Thyroid gland (tissue), 4 donors: ENCODE data around the gene CFAP97D1. TPM values are rescaled to one million over a fixed set of nuclear protein-coding genes. Genes with fewer than 3 reads are reported as not detected.

Experiments used
- DNase-seq, 2 donors: peaks; one replicate each; pipeline ENCODE4 v3.0.0-alpha.2; 2019
- H3K27ac ChIP-seq, 3 donors: fragments of 200-600 bp; sonication (generic); 1 replicate in 2 of 3; 2 replicates in 1 of 3; pipeline ENCODE4 v1.5.1; 2016 to 2019; ENCODE audit warnings: mild to moderate bottlenecking in 1 of 3, moderate library complexity in 1 of 3
- H3K27me3 ChIP-seq: fragments of 200-600 bp; sonication (generic); one replicate; pipeline ENCODE4 v1.5.1; 2019
- H3K36me3 ChIP-seq, 2 donors: fragments of 200-600 bp; sonication (generic); one replicate each; pipeline ENCODE4 v1.5.1; 2016 to 2019
- H3K4me1 ChIP-seq, 2 donors: fragments of 200-600 bp; sonication (generic); one replicate each; pipeline ENCODE4 v1.5.1; 2017 to 2019
- H3K4me3 ChIP-seq, 3 donors: fragments of 200-600 bp; sonication (generic); replicated peaks in 1 of 3; 1 replicate in 2 of 3; 2 replicates in 1 of 3; pipeline ENCODE4 v1.5.1; 2016; ENCODE audit warnings: mild to moderate bottlenecking in 1 of 3
- H3K9me3 ChIP-seq: fragments of 200-600 bp; sonication (generic); one replicate; pipeline ENCODE4 v1.5.1; 2017
- CTCF ChIP-seq, 6 experiments: fragments of 200-600 bp in 3 of 6; fragments of 450-650 bp in 3 of 6; sonication (generic) in 3 of 6; IDR thresholded peaks; one replicate each; pipeline ENCODE4 v1.5.1; 2016 to 2019; ENCODE audit warnings: antibody characterized with exemption in 6 of 6, mild to moderate bottlenecking in 2 of 6, inconsistent platforms in 1 of 6, moderate library complexity in 1 of 6
- POLR2A ChIP-seq, 2 donors: fragments of 450-650 bp; IDR thresholded peaks; one replicate each; pipeline ENCODE4 v1.6.1; 2017; ENCODE audit warnings: antibody characterized with exemption in 2 of 2, mild to moderate bottlenecking in 2 of 2, moderate library complexity in 1 of 2
- WGBS, 2 donors: methylation state at CpG; one replicate each; pipeline ENCODE4 v1.1.5; 2017; 5-methylcytosine and 5-hydroxymethylcytosine counted together
- intact Hi-C: fragments of 100-400 bp; cut with DNase I; formaldehyde crosslinking; loops from one replicate; pipeline ENCODE4 v1.15.1; 2023
- total RNA-seq, 4 donors: library from RNA; depleted of rRNA; stranded (reverse); fragments of >200 nt; gene quantifications; one replicate each; pipeline ENCODE4 v1.2.3, GENCODE V29; 2016

The CFAP97D1 gene
- under 1 TPM in 1 of 4 donors, not detected in 3; 0.13 TPM for total RNA-seq

- peaks cover 9 to 27% of the 10 kb centered on the region in 2 donors for H3K4me1 ChIP-seq
- peak within 1 kb of the TSS; percentile 64 to 100 (median 100) for H3K27ac ChIP-seq
- intact Hi-C loops: loop anchor here (5.0 kb wide), 1 partner anchor 52 kb away; the partner anchor contains the start of gene MPP3
- no peaks in the 10 kb centered on the region for H3K9me3 ChIP-seq
- H3K36me3 ChIP-seq: no peaks in the 10 kb centered on the region
- 41 to 53% methylated on average over 6 to 7 of the region's 7 CpGs for WGBS, 2 donors
- TF ChIP-seq POLR2A (IDR thresholded peaks at IDR 0.05): no peak
- no peak for TF ChIP-seq CTCF (IDR thresholded peaks at IDR 0.05)
- no peaks in the 10 kb centered on the region for H3K27me3 ChIP-seq
- H3K4me3 ChIP-seq: peak within 1 kb of the TSS in 2 of 3 donors; percentile 27 to 99
- peak in 1 of 2 donors; percentile 15 for DNase-seq
Measured at GRCh38 chr17:43780135-43780534, at the start of gene CFAP97D1. Gene CFAP97D1 (plus strand): TSS chr17:43780435. CDS start chr17:43780463, 28 bp downstream.

- intact Hi-C loops: no loop called here
- Histone ChIP-seq H3K27me3 (no peaks in the 10 kb centered on the region), H3K9me3 (no peaks in the 10 kb centered on the region), H3K27ac (no peak overlapping the region), H3K36me3 (no peaks in the 10 kb centered on the region), H3K4me3 (no peak overlapping the region), H3K4me1 (no peaks in the 10 kb centered on the region)
- no peak for TF ChIP-seq POLR2A (IDR thresholded peaks at IDR 0.05)
- no peak for TF ChIP-seq CTCF (IDR thresholded peaks at IDR 0.05)
- 96 to 100% methylated on average over 2 of the region's 2 CpGs for whole genome bisulfite sequencing, 2 donors
- DNase-seq: no peak
Measured at GRCh38 chr17:43732958-43733357, 47.3 kb upstream of the CFAP97D1 start.

- no peaks in the 10 kb centered on the region for H3K9me3 ChIP-seq
- no peaks in the 10 kb centered on the region for H3K36me3 ChIP-seq
- H3K27ac ChIP-seq: no peak overlapping the region
- H3K4me3 ChIP-seq: no peak overlapping the region
- no peak for DNase-seq
- intact Hi-C loops: no loop called here
- H3K27me3 ChIP-seq: no peaks in the 10 kb centered on the region
- 64 to 75% methylated on average over 1 of the region's 1 CpG for WGBS, 2 donors
- no peak for TF ChIP-seq CTCF (IDR thresholded peaks at IDR 0.05)
- no peaks in the 10 kb centered on the region for H3K4me1 ChIP-seq
Measured at GRCh38 chr17:43733956-43734355, 46.3 kb upstream of the CFAP97D1 start.

GRCh38 chr17:43734376-43734775 lies 45.9 kb upstream of the CFAP97D1 start:
- no peak for DNase-seq
- Histone ChIP-seq H3K4me3 (no peak overlapping the region), H3K27ac (no peak overlapping the region), H3K9me3 (no peaks in the 10 kb centered on the region), H3K36me3 (no peaks in the 10 kb centered on the region), H3K27me3 (no peaks in the 10 kb centered on the region), H3K4me1 (no peaks in the 10 kb centered on the region)
- no peak for TF ChIP-seq POLR2A (IDR thresholded peaks at IDR 0.05)
- no peak for TF ChIP-seq CTCF (IDR thresholded peaks at IDR 0.05)
- WGBS, 2 donors: 61 to 75% methylated on average over 5 of the region's 5 CpGs
- intact Hi-C loops: no loop called here

GRCh38 chr17:43736389-43736788 lies 43.8 kb upstream of the CFAP97D1 start:
- no peaks in the 10 kb centered on the region for H3K27me3 ChIP-seq
- no peak overlapping the region for H3K4me3 ChIP-seq
- H3K27ac ChIP-seq: no peak overlapping the region
- no peak for DNase-seq
- no peaks in the 10 kb centered on the region for H3K4me1 ChIP-seq
- 92 to 95% methylated on average over 2 of the region's 2 CpGs for WGBS, 2 donors
- intact Hi-C loops: no loop called here
- TF ChIP-seq POLR2A (IDR thresholded peaks at IDR 0.05) (no peak), CTCF (IDR thresholded peaks at IDR 0.05) (no peak)
- no peaks in the 10 kb centered on the region for H3K36me3 ChIP-seq
- H3K9me3 ChIP-seq: no peaks in the 10 kb centered on the region
